HG03342 (cell line): ENCODE results near the gene UBE3B.
A peak's percentile ranks its signal among the peaks of the same experiment; 100 is the strongest.
"Not testable (repeated sequence)": the region's sequence is repeated elsewhere in the genome, so short reads cannot be mapped to it uniquely, and the experiment has no call there.

Source experiments
- ATAC-seq: cut with Tn5 transposase; IDR thresholded peaks from one replicate; pipeline ENCODE4 v1.9.1; 2021; ENCODE audit warnings: mild to moderate bottlenecking, moderate library complexity; ENCODE audit not compliant: unreplicated experiment

Gene UBE3B

GRCh38 chr12:109477185-109477962 is at the start of gene UBE3B, which contains the start of gene KCTD10:
UBE3B (plus strand) TSS chr12:109477634; CDS start chr12:109483552, 5,918 bp downstream.
KCTD10 (minus strand) TSS chr12:109477300; CDS start chr12:109477262, 38 bp downstream.
- ATAC-seq: peak; percentile 86

GRCh38 chr12:109428037-109428629 is 49.3 kb upstream of the UBE3B start:
- ATAC-seq: peak; percentile 66

- not testable (repeated sequence) for ATAC-seq
Observed at GRCh38 chr12:109428804-109429203, 48.6 kb upstream of the UBE3B start.

- no peak for ATAC-seq
Observed at GRCh38 chr12:109430244-109430643, 47.2 kb upstream of the UBE3B start.

GRCh38 chr12:109432431-109432830 is 45.0 kb upstream of the UBE3B start:
- no peak for ATAC-seq

- ATAC-seq: peak; percentile 64
Observed at GRCh38 chr12:109432842-109433304, 44.6 kb upstream of the UBE3B start.

GRCh38 chr12:109433618-109434017 is 43.8 kb upstream of the UBE3B start:
- no peak for ATAC-seq

- ATAC-seq: no peak
Observed at GRCh38 chr12:109434582-109434981, 42.9 kb upstream of the UBE3B start.

GRCh38 chr12:109435428-109436187 is 41.8 kb upstream of the UBE3B start:
- no peak for ATAC-seq

GRCh38 chr12:109436188-109436560 is 41.3 kb upstream of the UBE3B start:
- ATAC-seq: no peak

GRCh38 chr12:109439181-109439580 is 38.3 kb upstream of the UBE3B start:
- no peak for ATAC-seq

- not testable (repeated sequence) for ATAC-seq
Observed at GRCh38 chr12:109439951-109440350, 37.5 kb upstream of the UBE3B start.

GRCh38 chr12:109440851-109441490 is 36.5 kb upstream of the UBE3B start:
- no peak for ATAC-seq

- ATAC-seq: no peak
Observed at GRCh38 chr12:109443794-109444193, 33.6 kb upstream of the UBE3B start.

GRCh38 chr12:109444259-109444658 is 33.2 kb upstream of the UBE3B start:
- ATAC-seq: no peak

GRCh38 chr12:109445191-109445609 is 32.2 kb upstream of the UBE3B start:
- no peak for ATAC-seq

- ATAC-seq: no peak
Observed at GRCh38 chr12:109446869-109447268, 30.6 kb upstream of the UBE3B start.

- no peak for ATAC-seq
Observed at GRCh38 chr12:109447482-109447881, 30.0 kb upstream of the UBE3B start.

- ATAC-seq: no peak
Observed at GRCh38 chr12:109448272-109448671, 29.2 kb upstream of the UBE3B start.

- ATAC-seq: no peak
Observed at GRCh38 chr12:109448707-109449390, 28.6 kb upstream of the UBE3B start.
